ENCODE measurements around the gene ZNF570.

Gene ZNF570

GRCh38 chr19:37472165-37472564, 3.0 kb downstream of the ZNF570 start:
- no peak for TF ChIP-seq CTCF (IDR thresholded peaks at IDR 0.05; ENCODE audit: insufficient read depth, low read depth, low read length, missing control alignments)
- no peak overlapping the region for H3K4me3 ChIP-seq (ENCODE audit: low read depth, low read length)
- no peak for DNase-seq (ENCODE audit: low read depth)

GRCh38 chr19:37484406-37485168, 15.4 kb downstream of the ZNF570 start:
- DNase-seq (ENCODE audit: low read depth) = no peak
- TF ChIP-seq CTCF (IDR thresholded peaks at IDR 0.05; ENCODE audit: insufficient read depth, low read depth, low read length, missing control alignments) = no peak
- H3K4me3 ChIP-seq (ENCODE audit: low read depth, low read length) = no peak overlapping the region

GRCh38 chr19:37492213-37492612, 23.1 kb downstream of the ZNF570 start:
- no peak for DNase-seq (ENCODE audit: low read depth)
- H3K4me3 ChIP-seq (ENCODE audit: low read depth, low read length) = no peak overlapping the region
- no peak for TF ChIP-seq CTCF (IDR thresholded peaks at IDR 0.05; ENCODE audit: insufficient read depth, low read depth, low read length, missing control alignments)

GRCh38 chr19:37505958-37506386, 36.8 kb downstream of the ZNF570 start:
- no peak for DNase-seq (ENCODE audit: low read depth)
- TF ChIP-seq CTCF (IDR thresholded peaks at IDR 0.05; ENCODE audit: insufficient read depth, low read depth, low read length, missing control alignments) = no peak
- H3K4me3 ChIP-seq (ENCODE audit: low read depth, low read length) = peak overlapping the region; percentile 66

DNA sequence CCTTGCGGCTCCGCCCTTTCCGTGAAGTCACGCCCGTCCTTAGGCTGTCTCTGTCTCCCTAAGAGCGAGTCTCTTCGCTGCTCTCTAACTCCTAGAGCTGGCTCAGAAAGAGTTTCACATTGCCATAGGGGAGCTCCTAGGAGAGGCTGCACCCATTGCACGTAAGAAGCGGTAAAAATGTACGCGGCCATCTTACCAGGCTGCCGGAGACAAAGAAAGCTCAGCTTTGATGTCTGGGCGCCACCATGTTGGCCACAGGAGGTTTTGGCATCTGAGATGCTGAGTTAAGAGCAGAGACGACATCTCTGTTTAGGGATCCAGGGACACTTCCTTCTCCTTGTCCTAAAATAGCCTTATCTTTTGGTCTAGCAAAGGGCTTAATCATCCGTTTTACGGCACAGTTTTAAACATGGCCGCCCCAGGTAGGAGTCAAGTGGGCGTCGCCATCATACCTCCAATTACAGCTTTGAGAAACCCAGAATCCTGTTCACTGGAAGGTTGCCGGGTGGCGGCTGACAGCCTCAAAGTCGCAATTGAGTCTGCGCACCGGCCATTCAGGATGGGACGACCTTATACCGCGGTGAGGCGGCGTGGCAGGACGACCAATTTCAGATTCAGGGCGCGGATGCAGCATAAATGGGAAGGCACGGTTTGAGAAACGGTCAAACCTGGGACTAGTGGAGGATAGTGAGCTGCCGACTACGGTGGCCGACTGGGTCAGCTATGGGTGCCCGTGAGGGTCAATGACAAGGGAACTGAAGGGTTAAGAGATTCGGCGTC, 37.4 kb downstream of the ZNF570 start, which contains the start of gene ZNF793:
Gene ZNF793, plus strand, starts transcription at position 553 of the 780 bp plus-strand sequence. CDS start 16,501 bp downstream, outside the sequence.
- peak; percentile 81 for DNase-seq (ENCODE audit: low read depth)
- peak within 1 kb of the TSS; percentile 66 for H3K4me3 ChIP-seq (ENCODE audit: low read depth, low read length)
- TF ChIP-seq CTCF (IDR thresholded peaks at IDR 0.05; ENCODE audit: insufficient read depth, low read depth, low read length, missing control alignments) = no peak

DNA sequence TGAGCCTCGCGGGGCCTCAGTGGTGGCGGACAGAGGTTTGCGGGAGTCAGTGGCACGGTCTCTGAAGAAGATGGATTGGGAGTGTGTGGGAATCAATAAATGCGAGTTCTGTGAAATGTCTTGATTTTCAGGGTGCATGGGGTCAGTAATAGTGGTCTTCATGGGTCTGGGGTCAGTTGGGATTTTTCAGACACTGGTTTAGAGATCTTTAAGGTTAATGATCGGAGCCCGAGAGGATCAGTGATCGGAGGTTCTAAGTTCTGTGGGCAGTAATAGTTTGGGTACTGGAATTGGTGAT, 38.0 kb downstream of the ZNF570 start:
- peak overlapping the region; percentile 66 for H3K4me3 ChIP-seq (ENCODE audit: low read depth, low read length)
- no peak for DNase-seq (ENCODE audit: low read depth)
- TF ChIP-seq CTCF (IDR thresholded peaks at IDR 0.05; ENCODE audit: insufficient read depth, low read depth, low read length, missing control alignments) = no peak
